PC-3 (cell line): ENCODE results near the gene FIP1L1. TPM values are rescaled to one million over a fixed set of nuclear protein-coding genes. Genes with fewer than 3 reads are reported as not detected.

ENCODE experiments used
- ATAC-seq: fragments of 200-7000 bp; cut with Tn5 transposase; 2 replicates; pipeline ENCODE4 v1.9.1; 2020; ENCODE audit warnings: mild to moderate bottlenecking, moderate library complexity
- BruUV-seq: library from RNA; stranded (reverse); fragments of 400-500 nt; replicated peaks from 2 replicates; lab custom pipeline; 2021; lab: Mats Ljungman, UMichigan
- CTCF ChIA-PET: fragments of 300-600 bp; sonication (Branson Sonifier 250); formaldehyde crosslinking; loops from one replicate; lab custom pipeline; 2022; ENCODE audit warnings: antibody characterized with exemption; lab: Charles Lee
- POLR2A ChIA-PET: fragments of 300-600 bp; sonication (Branson Sonifier 250); formaldehyde crosslinking; loops from one replicate; lab custom pipeline; 2022; ENCODE audit warnings: antibody characterized with exemption; ENCODE audit not compliant: unreplicated experiment; lab: Charles Lee
- DNase-seq: peaks from one replicate; pipeline ENCODE4 v3.0.0-alpha.2; 2015
- H2AFZ ChIP-seq: fragments of 300-600 bp; sonication (generic); 2 replicates; pipeline ENCODE4 v1.6.0; 2016; ENCODE audit warnings: antibody characterized with exemption, low read length
- H3F3A ChIP-seq: fragments of 300-600 bp; sonication (generic); one replicate; pipeline ENCODE4 v1.6.0; 2017; ENCODE audit warnings: antibody characterized with exemption, low read length, control low read depth, mild to moderate bottlenecking; ENCODE audit not compliant: unreplicated experiment
- H3K27ac ChIP-seq: fragments of 300-600 bp; sonication (generic); 2 replicates; pipeline ENCODE4 v1.5.1; 2016; ENCODE audit warnings: mild to moderate bottlenecking, low read length
- H3K27me3 ChIP-seq: fragments of 300-600 bp; sonication (generic); 2 replicates; pipeline ENCODE4 v1.6.1; 2016; ENCODE audit warnings: low read length, mixed read lengths
- H3K36me3 ChIP-seq: fragments of 300-600 bp; sonication (generic); 2 replicates; pipeline ENCODE4 v1.6.1; 2016; ENCODE audit warnings: low read depth, mixed run types, low read length, mixed read lengths
- H3K4me1 ChIP-seq: fragments of 300-600 bp; sonication (generic); 2 replicates; pipeline ENCODE4 v1.5.1; 2016; ENCODE audit warnings: low read length; ENCODE audit not compliant: insufficient read depth
- H3K4me2 ChIP-seq: fragments of 300-600 bp; sonication (generic); 2 replicates; pipeline ENCODE4 v1.6.0; 2016; ENCODE audit warnings: low read length
- H3K4me3 ChIP-seq: fragments of 300-600 bp; sonication (generic); 2 replicates; pipeline ENCODE4 v1.5.1; 2016; ENCODE audit warnings: mild to moderate bottlenecking, low read length, mixed read lengths
- H3K79me2 ChIP-seq: fragments of 300-600 bp; sonication (generic); 2 replicates; pipeline ENCODE4 v1.6.1; 2017; ENCODE audit warnings: low read length, mixed read lengths
- H3K9ac ChIP-seq: fragments of 300-600 bp; sonication (generic); 2 replicates; pipeline ENCODE4 v1.6.0; 2016; ENCODE audit warnings: mild to moderate bottlenecking, low read length
- H3K9me2 ChIP-seq: fragments of 300-600 bp; sonication (generic); replicated peaks from 2 replicates; pipeline ENCODE4 v1.6.1; 2016; ENCODE audit warnings: mixed run types, low read length, mixed read lengths
- H3K9me3 ChIP-seq: fragments of 300-600 bp; sonication (generic); 2 replicates; pipeline ENCODE4 v1.6.1; 2016; ENCODE audit warnings: low read length, mixed read lengths
- H4K20me1 ChIP-seq: fragments of 300-600 bp; sonication (generic); 2 replicates; pipeline ENCODE4 v1.6.1; 2016; ENCODE audit warnings: low read length, mixed read lengths
- EZH2 ChIP-seq: fragments of 300-600 bp; sonication (generic); IDR thresholded peaks from one replicate; pipeline ENCODE4 v1.6.1; 2017; ENCODE audit warnings: antibody characterized with exemption, mild to moderate bottlenecking, low read length; ENCODE audit not compliant: unreplicated experiment
- EZH2phosphoT487 ChIP-seq: fragments of 300-600 bp; sonication (generic); IDR thresholded peaks from 2 replicates; pipeline ENCODE4 v1.6.1; 2018; ENCODE audit warnings: mild to moderate bottlenecking, antibody characterized with exemption, low read length, borderline replicate concordance
- intact Hi-C: fragments of 100-400 bp; cut with micrococcal nuclease; formaldehyde crosslinking; loops from 2 replicates; pipeline ENCODE4 v1.9.0; 2023
- total RNA-seq: library from RNA; depleted of rRNA; stranded (reverse); fragments of >200 nt; gene quantifications from 2 replicates; pipeline ENCODE4 v1.2.3, GENCODE V29; 2014
- TF ChIP-seq, protein P1 (sequence below): fragments of 300-600 bp; sonication (generic); conservative IDR thresholded peaks from 2 replicates; pipeline ENCODE4 v1.5.1; 2017; ENCODE audit warnings: antibody characterized with exemption, low read depth, mild to moderate bottlenecking, low read length

Gene FIP1L1
- total RNA-seq, 1 experiment from 2014 or later = 76.1 TPM

- no peak overlapping the region for H3K9ac ChIP-seq
- ATAC-seq (peak; percentile 79), DNase-seq (peak; percentile 46)
- no peaks in the 10 kb centered on the region for H3K36me3 ChIP-seq
- H3K27me3 ChIP-seq = no peaks in the 10 kb centered on the region
- H3K79me2 ChIP-seq = no peaks in the 10 kb centered on the region
- H3F3A ChIP-seq = no peaks in the 10 kb centered on the region
- H3K4me1 ChIP-seq = peaks cover 11% of the 10 kb centered on the region; the same call in 1 of the 2 replicates
- no peak overlapping the region for H3K4me2 ChIP-seq
- intact Hi-C loops = loop anchor here (2.0 to 10.0 kb wide), 3 partner anchors 299 to 723 kb away; partner anchors contain the start of gene PDGFRA
- no peaks in the 10 kb centered on the region for H4K20me1 ChIP-seq
- no peaks in the 10 kb centered on the region for H3K9me3 ChIP-seq
- TF ChIP-seq, protein P1, sequence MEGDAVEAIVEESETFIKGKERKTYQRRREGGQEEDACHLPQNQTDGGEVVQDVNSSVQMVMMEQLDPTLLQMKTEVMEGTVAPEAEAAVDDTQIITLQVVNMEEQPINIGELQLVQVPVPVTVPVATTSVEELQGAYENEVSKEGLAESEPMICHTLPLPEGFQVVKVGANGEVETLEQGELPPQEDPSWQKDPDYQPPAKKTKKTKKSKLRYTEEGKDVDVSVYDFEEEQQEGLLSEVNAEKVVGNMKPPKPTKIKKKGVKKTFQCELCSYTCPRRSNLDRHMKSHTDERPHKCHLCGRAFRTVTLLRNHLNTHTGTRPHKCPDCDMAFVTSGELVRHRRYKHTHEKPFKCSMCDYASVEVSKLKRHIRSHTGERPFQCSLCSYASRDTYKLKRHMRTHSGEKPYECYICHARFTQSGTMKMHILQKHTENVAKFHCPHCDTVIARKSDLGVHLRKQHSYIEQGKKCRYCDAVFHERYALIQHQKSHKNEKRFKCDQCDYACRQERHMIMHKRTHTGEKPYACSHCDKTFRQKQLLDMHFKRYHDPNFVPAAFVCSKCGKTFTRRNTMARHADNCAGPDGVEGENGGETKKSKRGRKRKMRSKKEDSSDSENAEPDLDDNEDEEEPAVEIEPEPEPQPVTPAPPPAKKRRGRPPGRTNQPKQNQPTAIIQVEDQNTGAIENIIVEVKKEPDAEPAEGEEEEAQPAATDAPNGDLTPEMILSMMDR = peak; percentile 54
- no peak for TF ChIP-seq EZH2
- H3K9me2 ChIP-seq = no peaks in the 10 kb centered on the region
- no peak overlapping the region for H2AFZ ChIP-seq
- POLR2A ChIA-PET = interaction anchor here (0.5 kb wide), 1 partner anchor 79 kb away, joined by 3 read pairs; no protein-coding TSS in a partner anchor
- no peak overlapping the region for H3K27ac ChIP-seq
- CTCF ChIA-PET = interaction anchor here (0.6 to 0.7 kb wide), 3 partner anchors 121 to 728 kb away, joined by 3 read pairs; no protein-coding TSS in a partner anchor
- no TSS peak for BruUV-seq
- H3K4me3 ChIP-seq = no peak overlapping the region
These were observed 128.5 kb downstream of the FIP1L1 start for GRCh38 chr4:53505947-53506346.

- POLR2A ChIA-PET = interaction anchor here (0.6 kb wide), 1 partner anchor 10 kb away, joined by 3 read pairs; no protein-coding TSS in a partner anchor
- no peaks in the 10 kb centered on the region for H3K36me3 ChIP-seq
- ATAC-seq = no peak
- no peak overlapping the region for H3K27ac ChIP-seq
- no peaks in the 10 kb centered on the region for H3K9me2 ChIP-seq
- no peak overlapping the region for H2AFZ ChIP-seq
- H3K9me3 ChIP-seq = no peaks in the 10 kb centered on the region
- no TSS peak for BruUV-seq
- no peaks in the 10 kb centered on the region for H3K27me3 ChIP-seq
- TF ChIP-seq EZH2phosphoT487 (no peak), EZH2 (no peak)
- TF ChIP-seq, protein P1 = no peak
- H3F3A ChIP-seq = no peaks in the 10 kb centered on the region
- intact Hi-C loops = loop anchor here (2.0 to 10.0 kb wide), 3 partner anchors 298 to 722 kb away; partner anchors contain the start of gene PDGFRA
- no peak for DNase-seq
- no peaks in the 10 kb centered on the region for H3K79me2 ChIP-seq
- H3K4me2 ChIP-seq = no peak overlapping the region
- CTCF ChIA-PET = no interaction called here
- no peak overlapping the region for H3K4me3 ChIP-seq
- no peak overlapping the region for H3K9ac ChIP-seq
- peaks cover 11% of the 10 kb centered on the region; the same call in 1 of the 2 replicates for H3K4me1 ChIP-seq
- H4K20me1 ChIP-seq = no peaks in the 10 kb centered on the region
These were observed 129.6 kb downstream of the FIP1L1 start for GRCh38 chr4:53507058-53507457.

DNA sequence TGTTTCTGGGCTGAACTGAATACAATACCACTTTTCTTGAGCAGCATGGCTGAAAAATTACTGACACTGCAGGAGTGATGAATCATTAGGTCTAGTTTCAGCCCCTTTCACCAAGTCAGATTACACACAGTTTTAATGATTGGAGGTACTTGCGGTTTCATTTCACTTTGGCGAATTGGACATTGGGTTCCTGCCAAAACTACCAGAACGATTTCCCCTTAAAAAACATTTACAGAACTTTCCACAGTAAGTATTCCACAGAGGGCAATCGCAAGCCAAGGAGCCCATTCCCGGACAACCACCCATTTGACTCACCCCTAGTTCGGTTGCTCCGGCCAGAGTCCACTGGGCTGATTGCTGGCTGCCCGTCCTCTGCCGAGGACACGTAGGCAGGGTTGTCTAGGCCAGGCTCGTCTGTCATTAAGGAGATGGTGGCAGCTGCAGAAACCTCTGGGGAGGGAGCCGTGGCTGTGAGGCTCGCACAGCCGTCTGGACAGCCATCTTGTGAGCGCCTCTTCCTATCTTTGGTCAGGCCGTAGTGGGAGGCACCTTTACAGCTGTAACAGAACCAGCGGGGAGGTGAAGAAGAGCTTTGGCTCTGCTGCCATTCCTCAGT, 130.3 kb downstream of the FIP1L1 start:
- ChIA-PET POLR2A (no interaction called here), CTCF (interaction anchor here (0.5 kb wide), 1 partner anchor 38 kb away, joined by 3 read pairs; no protein-coding TSS in a partner anchor)
- no peaks in the 10 kb centered on the region for H3K27me3 ChIP-seq
- H3K9me3 ChIP-seq = no peaks in the 10 kb centered on the region
- H3K36me3 ChIP-seq = no peaks in the 10 kb centered on the region
- TF ChIP-seq EZH2phosphoT487 (no peak), EZH2 (no peak)
- TF ChIP-seq, protein P1 = no peak
- H2AFZ ChIP-seq = no peak overlapping the region
- no TSS peak for BruUV-seq
- intact Hi-C loops = loop anchor here (2.0 to 10.0 kb wide), 3 partner anchors 297 to 721 kb away; partner anchors contain the start of gene PDGFRA
- no peak overlapping the region for H3K4me2 ChIP-seq
- no peaks in the 10 kb centered on the region for H4K20me1 ChIP-seq
- no peaks in the 10 kb centered on the region for H3F3A ChIP-seq
- H3K27ac ChIP-seq = no peak overlapping the region
- ATAC-seq (no peak; the same call in 1 of the 2 replicates), DNase-seq (no peak)
- H3K79me2 ChIP-seq = no peaks in the 10 kb centered on the region
- no peak overlapping the region for H3K4me3 ChIP-seq
- peaks cover 11% of the 10 kb centered on the region; the same call in 1 of the 2 replicates for H3K4me1 ChIP-seq
- no peaks in the 10 kb centered on the region for H3K9me2 ChIP-seq
- no peak overlapping the region for H3K9ac ChIP-seq
